Stimulated activated naive CD8-positive, alpha-beta T cell treated with anti-CD3 and anti-CD28 coated beads, Interleukin-15, Interleukin-2, amounts not matched to agents 100 ng/mL and 50 ng/mL, for 24 hours (primary cell): ENCODE results near the gene PITPNC1.
A peak's percentile ranks its signal among the peaks of the same experiment; 100 is the strongest.
"Not testable (repeated sequence)": the region's sequence is repeated elsewhere in the genome, so short reads cannot be mapped to it uniquely, and the experiment has no call there.

Source experiments
- H3K27ac Mint-ChIP-seq: one replicate; pipeline ENCODE4 v1.8.0; 2021; ENCODE audit warnings: mild to moderate bottlenecking, mixed read lengths
- H3K27me3 Mint-ChIP-seq: one replicate; pipeline ENCODE4 v1.8.0; 2021; ENCODE audit warnings: mixed read lengths
- H3K36me3 Mint-ChIP-seq: one replicate; pipeline ENCODE4 v1.8.0; 2021; ENCODE audit warnings: low read depth, mixed read lengths
- H3K4me1 Mint-ChIP-seq: one replicate; pipeline ENCODE4 v1.8.0; 2021; ENCODE audit warnings: low read depth, mixed read lengths
- H3K4me3 Mint-ChIP-seq: one replicate; pipeline ENCODE4 v1.8.0; 2021; ENCODE audit warnings: mild to moderate bottlenecking, mixed read lengths
- H3K9me3 Mint-ChIP-seq: one replicate; pipeline ENCODE4 v1.8.0; 2021; ENCODE audit warnings: mixed read lengths

The PITPNC1 gene

GRCh38 chr17:67500261-67500660 lies 123.2 kb downstream of the PITPNC1 start:
- no peak overlapping the region for H3K27ac Mint-ChIP-seq
- H3K9me3 Mint-ChIP-seq: peaks cover 4% of the 10 kb centered on the region
- H3K36me3 Mint-ChIP-seq: peaks cover 3% of the 10 kb centered on the region
- peaks cover 62% of the 10 kb centered on the region for H3K4me1 Mint-ChIP-seq
- no peak overlapping the region for H3K4me3 Mint-ChIP-seq
- no peaks in the 10 kb centered on the region for H3K27me3 Mint-ChIP-seq

GRCh38 chr17:67500677-67501300 lies 123.7 kb downstream of the PITPNC1 start:
- no peak overlapping the region for H3K4me3 Mint-ChIP-seq
- peaks cover 3% of the 10 kb centered on the region for H3K36me3 Mint-ChIP-seq
- peaks cover 61% of the 10 kb centered on the region for H3K4me1 Mint-ChIP-seq
- no peaks in the 10 kb centered on the region for H3K9me3 Mint-ChIP-seq
- H3K27ac Mint-ChIP-seq: no peak overlapping the region
- H3K27me3 Mint-ChIP-seq: no peaks in the 10 kb centered on the region

- Mint-ChIP-seq H3K27ac (peak overlapping the region; percentile 13), H3K27me3 (no peaks in the 10 kb centered on the region), H3K9me3 (peaks cover 3% of the 10 kb centered on the region), H3K4me1 (peaks cover 62% of the 10 kb centered on the region), H3K4me3 (no peak overlapping the region), H3K36me3 (peaks cover 3% of the 10 kb centered on the region)
These were observed 125.1 kb downstream of the PITPNC1 start for GRCh38 chr17:67502151-67502550.

- H3K27ac Mint-ChIP-seq: no peak overlapping the region
- H3K27me3 Mint-ChIP-seq: no peaks in the 10 kb centered on the region
- H3K36me3 Mint-ChIP-seq: peaks cover 10% of the 10 kb centered on the region
- H3K4me3 Mint-ChIP-seq: no peak overlapping the region
- H3K9me3 Mint-ChIP-seq: peaks cover 9% of the 10 kb centered on the region
- peaks cover 69% of the 10 kb centered on the region for H3K4me1 Mint-ChIP-seq
These were observed 126.1 kb downstream of the PITPNC1 start for GRCh38 chr17:67503184-67503583.

GRCh38 chr17:67503739-67504138 lies 126.7 kb downstream of the PITPNC1 start:
- Mint-ChIP-seq H3K27me3 (no peaks in the 10 kb centered on the region), H3K4me1 (peaks cover 68% of the 10 kb centered on the region), H3K36me3 (peaks cover 14% of the 10 kb centered on the region), H3K4me3 (no peak overlapping the region), H3K27ac (no peak overlapping the region), H3K9me3 (peaks cover 9% of the 10 kb centered on the region)

GRCh38 chr17:67504182-67504581 lies 127.1 kb downstream of the PITPNC1 start:
- Mint-ChIP-seq H3K27ac (no peak overlapping the region), H3K36me3 (peaks cover 14% of the 10 kb centered on the region), H3K9me3 (peaks cover 9% of the 10 kb centered on the region), H3K27me3 (no peaks in the 10 kb centered on the region), H3K4me1 (peaks cover 68% of the 10 kb centered on the region), H3K4me3 (no peak overlapping the region)

GRCh38 chr17:67506966-67507365 lies 129.9 kb downstream of the PITPNC1 start:
- H3K4me3 Mint-ChIP-seq: no peak overlapping the region
- H3K36me3 Mint-ChIP-seq: peaks cover 14% of the 10 kb centered on the region
- peaks cover 9% of the 10 kb centered on the region for H3K9me3 Mint-ChIP-seq
- H3K4me1 Mint-ChIP-seq: peaks cover 74% of the 10 kb centered on the region
- H3K27me3 Mint-ChIP-seq: no peaks in the 10 kb centered on the region
- H3K27ac Mint-ChIP-seq: peak overlapping the region; percentile 9

- Mint-ChIP-seq H3K4me1 (peaks cover 54% of the 10 kb centered on the region), H3K36me3 (peaks cover 14% of the 10 kb centered on the region), H3K4me3 (no peak overlapping the region), H3K27me3 (no peaks in the 10 kb centered on the region), H3K27ac (no peak overlapping the region), H3K9me3 (peaks cover 9% of the 10 kb centered on the region)
These were observed 132.6 kb downstream of the PITPNC1 start for GRCh38 chr17:67509390-67510287.

GRCh38 chr17:67511012-67511411 lies 133.9 kb downstream of the PITPNC1 start:
- Mint-ChIP-seq H3K4me1 (peaks cover 56% of the 10 kb centered on the region), H3K9me3 (peaks cover 9% of the 10 kb centered on the region), H3K36me3 (peaks cover 14% of the 10 kb centered on the region), H3K27me3 (no peaks in the 10 kb centered on the region), H3K4me3 (no peak overlapping the region), H3K27ac (no peak overlapping the region)

GRCh38 chr17:67511804-67512203 lies 134.7 kb downstream of the PITPNC1 start:
- peaks cover 14% of the 10 kb centered on the region for H3K36me3 Mint-ChIP-seq
- H3K9me3 Mint-ChIP-seq: peaks cover 10% of the 10 kb centered on the region
- H3K4me3 Mint-ChIP-seq: no peak overlapping the region
- H3K4me1 Mint-ChIP-seq: peaks cover 60% of the 10 kb centered on the region
- H3K27me3 Mint-ChIP-seq: no peaks in the 10 kb centered on the region
- no peak overlapping the region for H3K27ac Mint-ChIP-seq

GRCh38 chr17:67514998-67515397 lies 137.9 kb downstream of the PITPNC1 start:
- H3K27me3 Mint-ChIP-seq: no peaks in the 10 kb centered on the region
- H3K27ac Mint-ChIP-seq: no peak overlapping the region
- peaks cover 7% of the 10 kb centered on the region for H3K9me3 Mint-ChIP-seq
- no peaks in the 10 kb centered on the region for H3K36me3 Mint-ChIP-seq
- H3K4me3 Mint-ChIP-seq: no peak overlapping the region
- H3K4me1 Mint-ChIP-seq: peaks cover 68% of the 10 kb centered on the region

- peaks cover 68% of the 10 kb centered on the region for H3K4me1 Mint-ChIP-seq
- H3K36me3 Mint-ChIP-seq: no peaks in the 10 kb centered on the region
- no peak overlapping the region for H3K4me3 Mint-ChIP-seq
- no peaks in the 10 kb centered on the region for H3K27me3 Mint-ChIP-seq
- peak overlapping the region; percentile 2 for H3K27ac Mint-ChIP-seq
- peaks cover 7% of the 10 kb centered on the region for H3K9me3 Mint-ChIP-seq
These were observed 138.5 kb downstream of the PITPNC1 start for GRCh38 chr17:67515490-67516083.

- not testable (repeated sequence) for H3K27ac Mint-ChIP-seq, H3K36me3 Mint-ChIP-seq, H3K27me3 Mint-ChIP-seq, H3K9me3 Mint-ChIP-seq, H3K4me3 Mint-ChIP-seq
- H3K4me1 Mint-ChIP-seq: peaks cover 69% of the 10 kb centered on the region
These were observed 139.5 kb downstream of the PITPNC1 start for GRCh38 chr17:67516571-67516970.

GRCh38 chr17:67517325-67517724 lies 140.2 kb downstream of the PITPNC1 start:
- Mint-ChIP-seq H3K36me3 (no peaks in the 10 kb centered on the region), H3K27ac (no peak overlapping the region), H3K27me3 (no peaks in the 10 kb centered on the region), H3K4me1 (peaks cover 67% of the 10 kb centered on the region), H3K9me3 (peaks cover 7% of the 10 kb centered on the region), H3K4me3 (no peak overlapping the region)

- Mint-ChIP-seq H3K4me3 (no peak overlapping the region), H3K27ac (no peak overlapping the region), H3K4me1 (peaks cover 72% of the 10 kb centered on the region), H3K9me3 (peaks cover 7% of the 10 kb centered on the region), H3K27me3 (no peaks in the 10 kb centered on the region), H3K36me3 (no peaks in the 10 kb centered on the region)
These were observed 141.8 kb downstream of the PITPNC1 start for GRCh38 chr17:67518876-67519275.
